ENCODE results near the gene SLC6A6. TPM values are rescaled to one million over a fixed set of nuclear protein-coding genes. Genes with fewer than 3 reads are reported as not detected.
A peak's percentile ranks its signal among the peaks of the same experiment; 100 is the strongest.

The SLC6A6 gene
- polyA plus RNA-seq, 1 of the 3 experiments (the other 2 are of a cell fraction), result 19.1 TPM

- no peak for DNase-seq
- ChIA-PET POLR2A (interaction anchor here (0.9 kb wide), 1 partner anchor 11 kb away, joined by 4 read pairs; the partner anchor contains the start of gene SLC6A6), CTCF (interaction anchor here (1.7 to 2.0 kb wide), 2 partner anchors 12 to 16 kb away, joined by 6 read pairs; no protein-coding TSS in a partner anchor)
These were observed 11.4 kb upstream of the SLC6A6 start for GRCh38 chr3:14391033-14391432.

GRCh38 chr3:14392231-14392630 is 10.2 kb upstream of the SLC6A6 start:
- Histone ChIP-seq H3K4me1 (ENCODE audit: control insufficient read depth in 1 of 2, insufficient read depth in 2 of 2, low read depth in 1 of 2, low read length in 1 of 2) (peaks cover 0 to 11% of the 10 kb centered on the region in 2 experiments; a peak in 1 of 4 replicates), H3K9me2 (no peaks in the 10 kb centered on the region), H3K36me3 (replicated peaks in 1 of 2; ENCODE audit: control insufficient read depth in 1 of 2, insufficient read depth in 2 of 2, low read length in 1 of 2) (no peaks in the 10 kb centered on the region), H2AFZ (ENCODE audit: low read depth) (no peak overlapping the region), H4K20me1 (ENCODE audit: insufficient read depth) (no peaks in the 10 kb centered on the region), H3K79me2 (ENCODE audit: insufficient read depth) (no peaks in the 10 kb centered on the region), H3F3A (replicated peaks; ENCODE audit: insufficient read depth) (peaks cover 3% of the 10 kb centered on the region), H3K4me2 (no peak overlapping the region), H3K27ac (ENCODE audit: low read depth in 2 of 2, low read length in 1 of 2) (no peak overlapping the region), H3K4me3 (ENCODE audit: low read depth in 2 of 2, low read length in 1 of 2) (no peak overlapping the region), H3K9me3 (no peaks in the 10 kb centered on the region), H3K27me3 (ENCODE audit: insufficient read depth) (no peaks in the 10 kb centered on the region; the same call in 1 of the 2 replicates), H3K9ac (no peak overlapping the region)
- no peak for DNase-seq
- TF ChIP-seq TEAD4 (IDR thresholded peaks at IDR 0.05; ENCODE audit: borderline replicate concordance, insufficient read depth) (no peak), GABPA (IDR thresholded peaks at IDR 0.05; ENCODE audit: low read depth) (no peak), TCF12 (IDR thresholded peaks at IDR 0.05) (no peak), FOSL2 (IDR thresholded peaks at IDR 0.05; ENCODE audit: borderline replicate concordance, low read depth) (no peak), GATA2 (CRISPR knock-in tag; IDR thresholded peaks at IDR 0.05) (no peak), CTCF (IDR thresholded peaks at IDR 0.05) (0 out of 2 replicates have a peak, but pooled peaks have one; percentile 11), RXRA (IDR thresholded peaks at IDR 0.05; ENCODE audit: borderline replicate concordance, low read depth) (no peak), REST (IDR thresholded peaks at IDR 0.05; ENCODE audit: low read depth, low read length) (no peak)
- 77% methylated on average over 1 of the region's 4 CpGs for WGBS (ENCODE audit: low lambda C conversion rate)
- ChIA-PET POLR2A (interaction anchor here (0.6 kb wide), 1 partner anchor 45 kb away, joined by 3 read pairs; no protein-coding TSS in a partner anchor), CTCF (interaction anchor here (2.0 kb wide), 1 partner anchor 17 kb away, joined by 6 read pairs; no protein-coding TSS in a partner anchor)

More at GRCh38 chr3:14391033-14391432, 11.4 kb upstream of the SLC6A6 start:
- H3K9me2 ChIP-seq, result no peaks in the 10 kb centered on the region
- H4K20me1 ChIP-seq (ENCODE audit: insufficient read depth), result no peaks in the 10 kb centered on the region
- TF ChIP-seq FOSL2 (IDR thresholded peaks at IDR 0.05; ENCODE audit: borderline replicate concordance, low read depth), result no peak
- TF ChIP-seq MXI1 (IDR thresholded peaks at IDR 0.05; ENCODE audit: low read depth, low read length), result 0 out of 2 replicates have a peak, but pooled peaks have one; percentile 33
- H3F3A ChIP-seq (replicated peaks; ENCODE audit: insufficient read depth), result no peaks in the 10 kb centered on the region
- no peak overlapping the region for H3K9ac ChIP-seq
- H3K4me3 ChIP-seq (ENCODE audit: low read depth in 2 of 2, low read length in 1 of 2), result no peak overlapping the region
- 73% methylated on average over 1 of the region's 4 CpGs for WGBS (ENCODE audit: low lambda C conversion rate)
- no peaks in the 10 kb centered on the region for H3K36me3 ChIP-seq (replicated peaks in 1 of 2; ENCODE audit: control insufficient read depth in 1 of 2, insufficient read depth in 2 of 2, low read length in 1 of 2)
- no peak overlapping the region for H3K4me2 ChIP-seq
- no peaks in the 10 kb centered on the region for H3K79me2 ChIP-seq (ENCODE audit: insufficient read depth)
- H2AFZ ChIP-seq (ENCODE audit: low read depth), result no peak overlapping the region
- peaks cover 0 to 8% of the 10 kb centered on the region in 2 experiments; a peak in 1 of 4 replicates for H3K4me1 ChIP-seq (ENCODE audit: control insufficient read depth in 1 of 2, insufficient read depth in 2 of 2, low read depth in 1 of 2, low read length in 1 of 2)
- no peaks in the 10 kb centered on the region; the same call in 1 of the 2 replicates for H3K27me3 ChIP-seq (ENCODE audit: insufficient read depth)
- no peaks in the 10 kb centered on the region for H3K9me3 ChIP-seq
- H3K27ac ChIP-seq (ENCODE audit: low read depth in 2 of 2, low read length in 1 of 2), result no peak overlapping the region

Data from SK-N-SH (cell line).